Measurements from ENCODE around the gene STK11.

Gene STK11

DNA sequence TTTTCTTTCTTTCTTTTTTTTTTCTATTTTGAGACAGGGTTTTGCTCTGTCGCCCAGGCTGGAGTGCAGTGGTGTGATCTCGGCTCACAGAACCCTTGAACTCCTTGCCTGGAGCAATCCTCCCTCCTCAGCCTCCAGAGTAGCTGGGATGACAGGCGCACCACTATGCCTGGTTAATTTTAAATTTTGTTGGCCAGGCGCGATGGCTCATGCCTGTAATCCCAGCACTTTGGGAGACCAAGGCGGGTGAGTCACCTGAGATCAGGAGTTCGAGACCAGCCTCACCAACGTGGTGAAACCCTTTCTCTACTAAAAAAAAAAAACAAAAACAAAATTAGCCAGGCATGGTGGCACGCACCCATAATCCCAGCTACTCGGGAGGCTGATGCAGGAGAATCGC, 22.9 kb upstream of the STK11 start:
- TF ChIP-seq, protein P1, sequence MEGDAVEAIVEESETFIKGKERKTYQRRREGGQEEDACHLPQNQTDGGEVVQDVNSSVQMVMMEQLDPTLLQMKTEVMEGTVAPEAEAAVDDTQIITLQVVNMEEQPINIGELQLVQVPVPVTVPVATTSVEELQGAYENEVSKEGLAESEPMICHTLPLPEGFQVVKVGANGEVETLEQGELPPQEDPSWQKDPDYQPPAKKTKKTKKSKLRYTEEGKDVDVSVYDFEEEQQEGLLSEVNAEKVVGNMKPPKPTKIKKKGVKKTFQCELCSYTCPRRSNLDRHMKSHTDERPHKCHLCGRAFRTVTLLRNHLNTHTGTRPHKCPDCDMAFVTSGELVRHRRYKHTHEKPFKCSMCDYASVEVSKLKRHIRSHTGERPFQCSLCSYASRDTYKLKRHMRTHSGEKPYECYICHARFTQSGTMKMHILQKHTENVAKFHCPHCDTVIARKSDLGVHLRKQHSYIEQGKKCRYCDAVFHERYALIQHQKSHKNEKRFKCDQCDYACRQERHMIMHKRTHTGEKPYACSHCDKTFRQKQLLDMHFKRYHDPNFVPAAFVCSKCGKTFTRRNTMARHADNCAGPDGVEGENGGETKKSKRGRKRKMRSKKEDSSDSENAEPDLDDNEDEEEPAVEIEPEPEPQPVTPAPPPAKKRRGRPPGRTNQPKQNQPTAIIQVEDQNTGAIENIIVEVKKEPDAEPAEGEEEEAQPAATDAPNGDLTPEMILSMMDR (IDR thresholded peaks at IDR 0.05) = no peak

DNA sequence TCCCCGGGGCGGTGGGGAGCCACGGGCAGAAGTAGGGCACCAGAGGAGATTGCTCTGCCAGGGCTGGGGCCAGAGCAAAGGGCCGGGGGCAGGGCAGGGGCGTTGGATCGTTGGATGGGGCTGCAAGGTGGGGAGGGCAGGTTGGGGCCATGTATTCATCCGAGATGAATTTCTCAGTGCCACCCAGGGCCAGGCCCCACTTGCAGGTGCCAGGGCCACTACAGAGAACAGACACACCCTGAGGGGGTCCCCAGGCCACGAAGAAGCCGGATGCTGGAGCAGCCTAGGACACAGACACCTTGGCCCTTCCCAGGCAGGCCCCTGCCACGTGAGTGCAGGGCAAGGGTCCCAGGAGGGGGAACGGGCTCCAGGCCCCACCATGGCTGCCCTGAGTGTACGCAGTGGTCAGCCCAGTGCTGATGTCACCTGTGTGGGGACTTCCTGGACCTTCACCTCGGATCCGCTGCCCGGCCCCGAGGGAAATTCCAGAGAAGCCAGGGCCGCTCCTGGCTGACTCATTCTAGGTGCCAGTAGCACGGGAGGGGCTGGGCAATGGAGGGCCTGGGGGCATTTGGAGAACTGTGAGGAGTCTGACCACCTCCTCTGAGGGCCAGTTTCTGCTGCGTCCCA, 21.9 kb upstream of the STK11 start:
- TF ChIP-seq, protein P1 (IDR thresholded peaks at IDR 0.05) = no peak

DNA sequence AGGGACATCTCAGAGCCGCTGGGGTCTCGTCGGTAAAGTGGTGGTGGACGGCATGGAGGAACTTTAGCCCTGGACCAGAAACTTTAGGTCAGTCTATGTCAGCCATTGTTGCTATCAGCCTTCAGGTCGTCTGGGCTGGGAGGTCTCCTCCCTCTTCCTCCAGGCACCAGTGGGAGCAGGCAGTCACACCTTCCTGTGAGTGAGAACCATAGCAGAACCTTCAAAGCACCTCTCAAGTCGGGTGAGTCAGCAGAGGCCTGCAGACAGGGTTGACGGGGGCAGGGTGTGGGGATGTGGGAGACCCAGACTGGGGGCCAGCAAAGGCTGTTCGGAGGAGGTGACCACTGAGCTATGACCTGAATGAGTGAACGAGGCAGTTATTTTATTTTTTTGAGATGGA, 16.2 kb upstream of the STK11 start:
- TF ChIP-seq, protein P1 (IDR thresholded peaks at IDR 0.05) = no peak

DNA sequence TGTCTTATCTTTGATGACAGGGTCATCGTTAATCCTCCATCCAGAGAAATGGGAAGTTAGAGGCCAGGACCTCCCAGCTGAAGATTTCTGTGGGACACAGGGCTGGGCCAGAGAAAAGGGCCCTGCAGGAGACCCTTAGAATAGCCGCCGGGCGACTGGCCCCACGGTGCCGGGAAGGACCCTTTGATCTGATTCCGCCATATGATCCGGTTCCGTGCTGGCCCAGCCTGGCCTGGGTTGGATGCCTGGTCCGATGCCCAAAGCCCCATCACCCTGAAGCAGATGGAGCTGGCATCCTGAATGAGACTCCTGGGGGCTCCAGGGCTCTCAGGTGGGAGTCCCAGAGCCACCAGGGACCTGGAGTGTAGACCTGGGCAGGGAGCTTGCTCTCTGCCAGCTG, 6.0 kb upstream of the STK11 start:
- TF ChIP-seq, protein P1 (IDR thresholded peaks at IDR 0.05) = no peak

DNA sequence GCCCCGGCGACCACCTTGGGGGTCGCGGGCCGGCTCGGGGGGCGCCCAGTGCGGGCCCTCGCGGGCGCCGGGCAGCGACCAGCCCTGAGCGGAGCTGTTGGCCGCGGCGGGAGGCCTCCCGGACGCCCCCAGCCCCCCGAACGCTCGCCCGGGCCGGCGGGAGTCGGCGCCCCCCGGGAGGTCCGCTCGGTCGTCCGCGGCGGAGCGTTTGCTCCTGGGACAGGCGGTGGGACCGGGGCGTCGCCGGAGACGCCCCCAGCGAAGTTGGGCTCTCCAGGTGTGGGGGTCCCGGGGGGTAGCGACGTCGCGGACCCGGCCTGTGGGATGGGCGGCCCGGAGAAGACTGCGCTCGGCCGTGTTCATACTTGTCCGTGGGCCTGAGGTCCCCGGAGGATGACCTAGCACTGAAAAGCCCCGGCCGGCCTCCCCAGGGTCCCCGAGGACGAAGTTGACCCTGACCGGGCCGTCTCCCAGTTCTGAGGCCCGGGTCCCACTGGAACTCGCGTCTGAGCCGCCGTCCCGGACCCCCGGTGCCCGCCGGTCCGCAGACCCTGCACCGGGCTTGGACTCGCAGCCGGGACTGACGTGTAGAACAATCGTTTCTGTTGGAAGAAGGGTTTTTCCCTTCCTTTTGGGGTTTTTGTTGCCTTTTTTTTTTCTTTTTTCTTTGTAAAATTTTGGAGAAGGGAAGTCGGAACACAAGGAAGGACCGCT, 729 bp downstream of the STK11 start:
- TF ChIP-seq, protein P1 (IDR thresholded peaks at IDR 0.05) = no peak

DNA sequence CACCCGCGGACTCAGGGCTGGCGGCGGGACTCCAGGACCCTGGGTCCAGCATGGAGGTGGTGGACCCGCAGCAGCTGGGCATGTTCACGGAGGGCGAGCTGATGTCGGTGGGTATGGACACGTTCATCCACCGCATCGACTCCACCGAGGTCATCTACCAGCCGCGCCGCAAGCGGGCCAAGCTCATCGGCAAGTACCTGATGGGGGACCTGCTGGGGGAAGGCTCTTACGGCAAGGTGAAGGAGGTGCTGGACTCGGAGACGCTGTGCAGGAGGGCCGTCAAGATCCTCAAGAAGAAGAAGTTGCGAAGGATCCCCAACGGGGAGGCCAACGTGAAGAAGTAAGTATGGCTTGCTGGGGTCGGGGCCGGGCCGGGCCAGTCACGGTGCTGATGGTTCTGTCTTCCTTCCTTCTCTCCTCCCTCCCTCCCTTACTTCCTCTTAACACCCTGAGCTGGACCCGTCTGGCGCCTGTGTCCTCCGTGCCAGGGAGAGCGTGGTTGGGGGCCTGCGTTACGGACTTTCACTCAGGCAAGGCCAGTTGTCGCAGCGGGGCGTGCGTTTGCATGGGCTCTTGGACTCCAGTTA, 1.4 kb downstream of the STK11 start:
- TF ChIP-seq, protein P1 (IDR thresholded peaks at IDR 0.05) = no peak

DNA sequence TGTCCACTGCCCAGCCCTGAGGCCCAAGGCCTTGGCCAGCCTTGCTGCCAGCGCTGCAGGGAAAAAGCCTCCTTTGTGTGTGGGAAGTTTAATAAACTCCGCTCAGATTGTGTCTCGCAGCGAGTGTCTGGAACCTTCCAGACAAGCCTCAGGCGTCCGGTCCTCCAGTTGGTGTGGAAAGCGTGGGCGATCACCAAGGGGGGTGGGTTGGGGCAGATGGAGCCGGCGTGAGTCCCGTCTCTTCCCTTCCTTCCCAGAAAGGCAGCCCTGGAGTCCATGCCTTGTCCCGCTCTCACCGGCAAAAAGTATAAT, 4.6 kb downstream of the STK11 start:
- TF ChIP-seq, protein P1 (IDR thresholded peaks at IDR 0.05) = no peak

Data from LNCAP (cell line).